Psoas muscle (tissue), 8 donors: Measurements from ENCODE around the gene ITGB5. TPM values are rescaled to one million over a fixed set of nuclear protein-coding genes. Genes with fewer than 3 reads are reported as not detected.

Source experiments
- ATAC-seq, 4 donors: fragments of 200-7000 bp; cut with Tn5 transposase; one replicate each; pipeline ENCODE4 v1.9.1; 2020; ENCODE audit warnings: moderate library complexity in 3 of 4, mild to moderate bottlenecking in 2 of 4
- DNase-seq, 2 donors: peaks; one replicate each; pipeline ENCODE4 v3.0.0-alpha.2; 2020
- H3K27ac ChIP-seq: fragments of 200-600 bp; one replicate; pipeline ENCODE4 v1.8.0; 2022
- H3K27me3 ChIP-seq, 3 donors: fragments of 200-600 bp in 1 of 3; one replicate each; pipeline versions ENCODE4 v1.6.1 to v1.8.0; 2013 to 2022; ENCODE audit warnings: low read length in 2 of 3, mild to moderate bottlenecking in 2 of 3, moderate library complexity in 1 of 3; ENCODE audit not compliant: insufficient read depth in 3 of 3
- H3K36me3 ChIP-seq, 2 donors: fragments of 200-600 bp in 1 of 2; one replicate each; pipeline versions ENCODE4 v1.6.1 to v1.8.0; 2013 to 2022; ENCODE audit warnings: low read depth in 1 of 2, mild to moderate bottlenecking in 1 of 2, moderate library complexity in 1 of 2; ENCODE audit not compliant: insufficient read depth in 1 of 2
- H3K4me1 ChIP-seq: fragments of 200-600 bp; one replicate; pipeline ENCODE4 v1.8.0; 2022
- H3K4me3 ChIP-seq: fragments of 200-600 bp; one replicate; pipeline ENCODE4 v1.8.0; 2022; ENCODE audit warnings: mild to moderate bottlenecking
- H3K9me3 ChIP-seq: fragments of 200-600 bp; one replicate; pipeline ENCODE4 v1.8.0; 2022
- CTCF ChIP-seq: fragments of 200-600 bp; IDR thresholded peaks from one replicate; pipeline ENCODE4 v1.8.0; 2022; ENCODE audit warnings: antibody characterized with exemption
- WGBS, 3 donors: extraction: QIAGEN DNeasy Blood & Tissue Kit; methylation state at CpG; one replicate each; pipeline versions ENCODE4 v1.1.6 to v1.1.7; 2013; 5-methylcytosine and 5-hydroxymethylcytosine counted together
- intact Hi-C, 2 donors: fragments of 100-400 bp; cut with DNase I; formaldehyde crosslinking; loops; one replicate each; pipeline versions ENCODE4 v1.11.0 to v1.14.2; 2022
- polyA plus RNA-seq, 3 donors: library from polyadenylated mRNA; stranded (reverse); fragments of 200-250 nt; gene quantifications; one replicate each; pipeline ENCODE4 v1.2.3, GENCODE V29; 2013
- total RNA-seq, 4 donors: library from RNA; stranded (reverse); fragmentation: NEBNext Ultra II Directional in 2 of 4; extraction: Animal tissue kit (Norgen Biotek cat#: 25700) in 2 of 4; gene quantifications; one replicate each; pipeline versions ENCODE4 v1.2.1 to v1.2.4, GENCODE V29; 2021 to 2023
- donor health status: healthy with polysubstance abuse.
- donor health status: DM: no; HTN: no; CAD: no; lungs with moderate emphysema.
- donor health status: Bipolar disorder and iron deficiency.
- donor health status: healthy.
- donor health status: DM: yes; HTN: yes; CAD: no.
- donor health status: DM: no; HTN: no; CAD: no.
- donor health status: DM: no; HTN: no; CAD: no.
- donor health status: DM: yes; HTN: yes; CAD: no.

The ITGB5 gene
- total and polyA plus RNA-seq, 7 donors, result 19.3 to 61.5 (median 37.5) TPM

- Histone ChIP-seq H3K27me3 (no peaks in the 10 kb centered on the region), H3K36me3 (no peaks in the 10 kb centered on the region), H3K4me3 (no peak overlapping the region), H3K9me3 (no peaks in the 10 kb centered on the region), H3K27ac (no peak overlapping the region), H3K4me1 (peaks cover 7% of the 10 kb centered on the region)
- ATAC-seq (peak in 2 of 4 donors; percentile 56 to 62), DNase-seq (peak; percentile 46 to 55)
- intact Hi-C loops, result loop anchor here in 1 of 2 donors (5.0 kb wide), 2 partner anchors 239 to 509 kb away; no protein-coding TSS in a partner anchor
- peak; percentile 61 for TF ChIP-seq CTCF
- 36 to 50% (median 39%) methylated on average over 4 of the region's 4 CpGs for WGBS, 3 donors
These were observed 41.4 kb upstream of the ITGB5 start for GRCh38 chr3:124928333-124929202.

- H3K27me3 ChIP-seq, result no peaks in the 10 kb centered on the region
- WGBS, 3 donors, result 95 to 100% (median 97%) methylated on average over 2 of the region's 2 CpGs
- ATAC-seq, result no peak
- no peak overlapping the region for H3K4me3 ChIP-seq
- H3K9me3 ChIP-seq, result no peaks in the 10 kb centered on the region
- no peak overlapping the region for H3K27ac ChIP-seq
- no peaks in the 10 kb centered on the region for H3K36me3 ChIP-seq
- DNase-seq, result no peak
- peaks cover 7% of the 10 kb centered on the region for H3K4me1 ChIP-seq
- no peak for TF ChIP-seq CTCF
- intact Hi-C loops, result loop anchor here in 1 of 2 donors (5.0 kb wide), 2 partner anchors 240 to 510 kb away; no protein-coding TSS in a partner anchor
These were observed 40.4 kb upstream of the ITGB5 start for GRCh38 chr3:124927574-124928045.

GRCh38 chr3:124926426-124927101 lies 39.4 kb upstream of the ITGB5 start:
- DNase-seq (no peak), ATAC-seq (no peak)
- H3K9me3 ChIP-seq, result no peaks in the 10 kb centered on the region
- no peaks in the 10 kb centered on the region for H3K27me3 ChIP-seq
- no peak overlapping the region for H3K4me3 ChIP-seq
- H3K36me3 ChIP-seq, result no peaks in the 10 kb centered on the region
- intact Hi-C loops, result loop anchor here in 1 of 2 donors (5.0 kb wide), 2 partner anchors 241 to 511 kb away; no protein-coding TSS in a partner anchor
- no peak overlapping the region for H3K27ac ChIP-seq
- peaks cover 7% of the 10 kb centered on the region for H3K4me1 ChIP-seq
- 75 to 95% (median 94%) methylated on average over 4 of the region's 4 CpGs for WGBS, 3 donors
- TF ChIP-seq CTCF, result no peak

- Histone ChIP-seq H3K27ac (no peak overlapping the region), H3K9me3 (no peaks in the 10 kb centered on the region), H3K4me1 (no peaks in the 10 kb centered on the region), H3K27me3 (no peaks in the 10 kb centered on the region), H3K36me3 (no peaks in the 10 kb centered on the region), H3K4me3 (no peak overlapping the region)
- WGBS, 3 donors, result 91 to 97% (median 91%) methylated on average over 2 of the region's 2 CpGs
- ATAC-seq (no peak), DNase-seq (no peak)
- intact Hi-C loops, result loop anchor here in 1 of 2 donors (5.0 kb wide), 2 partner anchors 243 to 513 kb away; no protein-coding TSS in a partner anchor
- TF ChIP-seq CTCF, result no peak
These were observed 37.6 kb upstream of the ITGB5 start for GRCh38 chr3:124924741-124925140.
